Measurements from ENCODE around the gene VIM.

Gene VIM

DNA sequence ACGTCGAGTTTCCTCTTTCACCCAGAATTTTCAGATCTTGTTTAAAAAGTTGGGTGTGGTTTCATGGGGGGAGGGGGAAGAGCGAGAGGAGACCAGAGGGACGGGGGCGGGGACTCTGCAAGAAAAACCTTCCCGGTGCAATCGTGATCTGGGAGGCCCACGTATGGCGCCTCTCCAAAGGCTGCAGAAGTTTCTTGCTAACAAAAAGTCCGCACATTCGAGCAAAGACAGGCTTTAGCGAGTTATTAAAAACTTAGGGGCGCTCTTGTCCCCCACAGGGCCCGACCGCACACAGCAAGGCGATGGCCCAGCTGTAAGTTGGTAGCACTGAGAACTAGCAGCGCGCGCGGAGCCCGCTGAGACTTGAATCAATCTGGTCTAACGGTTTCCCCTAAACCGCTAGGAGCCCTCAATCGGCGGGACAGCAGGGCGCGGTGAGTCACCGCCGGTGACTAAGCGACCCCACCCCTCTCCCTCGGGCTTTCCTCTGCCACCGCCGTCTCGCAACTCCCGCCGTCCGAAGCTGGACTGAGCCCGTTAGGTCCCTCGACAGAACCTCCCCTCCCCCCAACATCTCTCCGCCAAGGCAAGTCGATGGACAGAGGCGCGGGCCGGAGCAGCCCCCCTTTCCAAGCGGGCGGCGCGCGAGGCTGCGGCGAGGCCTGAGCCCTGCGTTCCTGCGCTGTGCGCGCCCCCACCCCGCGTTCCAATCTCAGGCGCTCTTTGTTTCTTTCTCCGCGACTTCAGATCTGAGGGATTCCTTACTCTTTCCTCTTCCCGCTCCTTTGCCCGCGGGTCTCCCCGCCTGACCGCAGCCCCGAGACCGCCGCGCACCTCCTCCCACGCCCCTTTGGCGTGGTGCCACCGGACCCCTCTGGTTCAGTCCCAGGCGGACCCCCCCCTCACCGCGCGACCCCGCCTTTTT, at the start of gene VIM:
TSS of gene VIM (plus strand) at position 151 of the 925 bp plus-strand sequence. CDS start 1,182 bp downstream, outside the sequence.
- DNase-seq (ENCODE audit: low spot score), result peak; percentile 10

- no peak for DNase-seq (ENCODE audit: low spot score)
Measured at GRCh38 chr10:17179002-17179401, 49.0 kb upstream of the VIM start.

DNA sequence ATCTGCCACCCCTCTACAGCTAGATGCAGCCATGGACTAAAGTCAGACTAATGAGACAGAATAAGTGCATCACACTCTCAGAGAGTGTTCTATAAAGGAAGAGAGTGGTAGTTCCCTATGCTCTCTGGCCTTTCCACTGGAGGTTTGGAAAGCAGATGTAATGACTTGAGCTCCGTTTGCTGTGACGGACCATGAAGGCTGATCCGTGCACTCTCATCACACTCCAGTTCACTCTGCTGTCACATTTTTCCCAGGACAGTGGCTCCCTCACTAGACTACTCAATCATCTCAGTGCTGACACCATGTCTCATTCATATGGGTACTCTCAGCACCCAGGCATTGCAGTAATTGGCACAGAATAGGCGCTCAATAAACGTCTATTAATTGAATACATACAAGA, 46.9 kb upstream of the VIM start:
- DNase-seq (ENCODE audit: low spot score), result no peak

DNA sequence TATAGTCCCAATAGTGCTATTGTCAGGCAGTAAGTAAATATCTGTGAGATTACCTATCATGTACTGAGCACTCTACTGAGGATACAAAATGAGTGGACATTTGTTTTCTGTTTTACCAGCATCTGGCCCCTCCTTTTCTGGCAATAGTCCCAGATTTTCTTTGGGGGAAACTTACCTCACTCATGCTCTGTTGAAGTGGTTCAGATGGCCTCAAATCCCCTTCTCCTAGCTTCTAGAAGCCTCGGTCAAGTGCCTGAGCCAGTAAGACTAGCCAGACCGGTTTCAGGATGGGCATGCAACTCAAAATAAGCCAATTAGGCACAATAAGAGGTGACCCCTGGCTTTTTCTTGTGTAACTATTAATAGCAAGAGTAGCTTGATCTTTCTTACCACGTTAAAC, 46.3 kb upstream of the VIM start:
- no peak for DNase-seq (ENCODE audit: low spot score)

DNA sequence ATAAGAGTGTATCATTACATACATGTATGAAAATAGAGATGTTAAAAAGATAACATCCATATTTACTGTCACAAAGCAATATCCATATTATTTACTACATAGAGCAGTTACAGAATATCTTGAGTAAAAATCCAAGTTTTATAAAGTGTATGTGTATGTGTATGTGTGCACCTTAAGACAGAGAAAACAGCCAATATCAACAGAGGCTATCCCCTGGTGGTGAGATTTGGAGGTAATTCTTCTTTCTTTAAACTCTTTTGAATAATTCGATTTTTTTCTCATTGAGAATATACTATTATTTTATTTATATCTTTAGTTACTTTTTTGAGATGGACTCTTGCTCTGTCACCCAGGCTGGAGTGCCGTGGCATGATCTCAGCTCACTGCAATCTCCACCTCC, 44.9 kb upstream of the VIM start:
- DNase-seq (ENCODE audit: low spot score), result no peak

DNA sequence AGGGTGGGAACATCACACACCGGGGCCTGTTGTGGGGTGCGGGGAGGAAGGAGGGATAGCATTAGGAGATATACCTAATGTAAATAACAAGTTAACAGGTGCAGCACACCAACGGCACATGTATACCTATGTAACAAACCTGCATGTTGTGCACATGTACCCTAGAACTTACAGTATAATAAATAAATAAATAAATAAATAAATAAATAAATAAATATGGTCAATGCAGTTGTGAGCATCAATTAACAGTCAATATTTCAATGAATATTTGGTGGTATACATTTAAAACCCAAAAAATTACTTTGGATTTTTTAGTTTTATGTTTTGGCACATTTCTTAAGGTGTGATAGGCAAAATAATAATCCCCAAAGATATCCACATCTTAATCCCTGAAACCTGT, 42.2 kb upstream of the VIM start:
- DNase-seq (ENCODE audit: low spot score), result no peak

DNA sequence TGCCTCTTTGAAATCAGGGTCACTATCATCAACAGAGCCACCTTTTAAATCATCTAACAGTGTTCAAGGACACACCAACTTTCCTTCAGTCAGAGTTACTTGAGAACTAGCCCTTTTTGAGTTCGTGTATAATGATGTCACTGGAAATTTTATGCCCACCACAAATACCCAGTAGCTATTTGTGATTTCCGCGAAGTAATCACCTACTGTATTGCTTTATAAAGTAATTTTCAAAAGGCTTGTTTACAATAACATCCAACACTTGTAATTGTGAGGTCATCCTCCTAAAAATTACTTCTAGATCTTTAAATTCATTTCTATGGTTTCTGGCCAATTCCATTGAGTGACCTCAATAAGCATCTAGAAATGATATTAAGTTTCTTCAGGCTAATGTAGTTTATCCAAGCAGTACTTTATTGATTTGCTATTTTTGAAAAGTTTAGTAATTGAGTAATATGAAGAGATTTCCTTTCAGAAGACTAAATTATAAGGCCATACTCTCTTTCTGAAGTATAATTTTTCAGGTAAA, 39.3 kb upstream of the VIM start:
- DNase-seq (ENCODE audit: low spot score), result no peak

DNA sequence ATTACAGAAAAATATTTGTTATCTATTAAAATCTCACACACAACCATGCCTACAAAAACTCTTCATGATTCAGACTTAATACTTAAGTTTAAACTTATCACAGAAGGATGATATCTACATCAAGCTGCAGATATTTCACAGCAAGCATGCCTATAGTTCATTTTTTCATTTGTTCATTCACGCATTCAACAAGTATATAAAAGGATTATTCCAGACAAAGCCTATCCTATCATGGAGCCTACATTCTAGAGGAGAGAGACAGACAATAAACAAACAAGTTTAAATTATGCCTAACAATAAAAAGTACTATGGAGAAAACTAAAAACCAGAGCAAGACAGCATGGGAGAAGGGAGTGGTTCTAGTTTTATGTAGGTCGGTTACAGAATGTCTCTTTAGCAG, 37.4 kb upstream of the VIM start:
- no peak for DNase-seq (ENCODE audit: low spot score)

DNA sequence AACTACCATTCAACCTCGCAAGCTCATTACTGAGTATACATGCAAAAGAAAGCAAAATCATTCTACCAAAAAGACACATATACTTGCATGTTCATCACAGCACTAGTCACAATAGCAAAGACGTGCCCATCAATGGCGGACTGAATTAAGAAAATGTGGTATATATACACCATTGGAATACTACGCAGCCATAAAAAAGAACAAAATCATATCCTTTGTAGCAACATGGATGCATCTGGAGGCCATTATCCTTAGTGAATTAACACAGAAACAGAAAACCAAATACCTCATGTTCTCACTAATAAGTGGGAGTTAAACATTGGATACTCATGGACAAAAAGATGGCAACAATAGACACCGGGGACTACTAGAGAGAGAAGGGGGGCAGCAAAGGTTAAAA, 33.0 kb upstream of the VIM start:
- DNase-seq (ENCODE audit: low spot score), result no peak

- DNase-seq (ENCODE audit: low spot score), result no peak
Measured at GRCh38 chr10:17196045-17196444, 32.0 kb upstream of the VIM start.

- DNase-seq (ENCODE audit: low spot score), result no peak
Measured at GRCh38 chr10:17196573-17196972, 31.5 kb upstream of the VIM start.

GRCh38 chr10:17199351-17199804, 28.7 kb upstream of the VIM start:
- DNase-seq (ENCODE audit: low spot score), result no peak

GRCh38 chr10:17200001-17200911, 27.8 kb upstream of the VIM start:
- no peak for DNase-seq (ENCODE audit: low spot score)

GRCh38 chr10:17200912-17201793, 26.9 kb upstream of the VIM start, which contains the start of gene TRDMT1:
TSS of gene TRDMT1 (minus strand) at chr10:17201672. CDS start at chr10:17201634, 38 bp downstream.
- peak; percentile 82 for DNase-seq (ENCODE audit: low spot score)

DNA sequence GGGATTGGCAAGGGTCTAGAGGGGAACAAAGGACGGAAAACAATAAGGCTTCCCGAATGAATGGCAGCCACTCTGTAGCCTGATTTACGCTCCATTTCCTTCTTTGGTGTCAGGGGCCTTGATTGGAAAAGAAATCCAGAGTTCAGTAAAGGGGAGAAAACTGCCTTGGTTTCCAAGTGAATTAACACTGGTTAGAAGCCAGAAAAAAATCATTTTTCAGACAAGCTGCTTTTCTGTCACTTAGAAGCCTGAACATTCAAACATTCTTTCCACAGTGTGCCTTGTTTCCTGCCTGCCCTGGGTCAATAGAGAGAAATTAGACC, 26.3 kb upstream of the VIM start:
- no peak for DNase-seq (ENCODE audit: low spot score)

- DNase-seq (ENCODE audit: low spot score), result no peak
Measured at GRCh38 chr10:17202506-17202905, 25.5 kb upstream of the VIM start.

DNA sequence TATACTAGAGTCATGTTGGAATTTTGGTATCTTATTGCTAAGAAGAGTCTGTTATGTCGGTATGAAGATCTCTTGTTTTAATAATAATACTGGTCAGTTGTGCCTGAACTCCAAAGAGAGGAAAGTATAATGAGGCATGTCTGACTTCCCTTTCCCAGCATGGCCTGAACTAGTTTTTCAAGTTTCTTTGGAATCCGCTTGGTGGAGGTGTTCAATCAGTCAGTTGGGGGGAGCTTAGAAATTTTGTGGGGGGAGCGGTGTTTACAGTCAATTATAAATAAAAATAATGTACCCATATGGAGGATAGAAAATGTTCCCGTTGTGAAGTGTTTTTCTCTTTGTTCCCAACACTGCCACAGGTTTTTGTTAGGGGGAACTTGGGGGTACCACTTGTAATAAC, 25.0 kb upstream of the VIM start:
- no peak for DNase-seq (ENCODE audit: low spot score)

GRCh38 chr10:17203416-17203815, 24.6 kb upstream of the VIM start:
- no peak for DNase-seq (ENCODE audit: low spot score)

- no peak for DNase-seq (ENCODE audit: low spot score)
Measured at GRCh38 chr10:17206210-17206709, 21.8 kb upstream of the VIM start.

DNA sequence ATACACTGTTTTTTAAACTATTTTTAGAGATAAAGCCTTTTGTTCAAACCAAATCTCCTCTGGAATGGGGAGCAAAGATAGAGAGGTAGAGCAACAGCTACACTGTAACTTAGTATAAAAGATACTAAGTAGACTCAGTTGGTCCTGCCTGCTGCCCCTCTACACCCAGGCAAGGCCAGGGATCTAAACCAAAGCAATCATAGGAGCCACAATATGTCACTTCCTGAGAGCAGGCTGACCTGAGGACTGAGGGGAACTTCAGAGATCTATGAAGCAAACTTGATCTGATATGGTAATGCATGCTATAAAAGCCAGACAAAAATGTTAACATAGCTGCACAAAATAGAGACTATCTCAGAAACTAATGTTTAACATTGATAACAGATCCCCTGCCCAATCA, 19.6 kb upstream of the VIM start:
- DNase-seq (ENCODE audit: low spot score), result no peak

GRCh38 chr10:17209302-17209701, 18.7 kb upstream of the VIM start:
- no peak for DNase-seq (ENCODE audit: low spot score)

All from hematopoietic multipotent progenitor cell treated with erythropoietin and hydrocortisone succinate and interleukin-3 and kit ligand, for 17 days (in vitro differentiated cells).